NB4 (cell line): ENCODE results near the gene XIRP1.

Experiments used
- MYC ChIP-seq: IDR thresholded peaks from 2 replicates; pipeline ENCODE4 v1.6.1; 2011; ENCODE audit warnings: low read depth, low read length
- POLR2A ChIP-seq: IDR thresholded peaks from 2 replicates; pipeline ENCODE4 v1.6.1; 2011; ENCODE audit warnings: mild to moderate bottlenecking; ENCODE audit not compliant: insufficient read length; ENCODE audit errors: extremely low read depth
- TF ChIP-seq, protein P1 (sequence below): IDR thresholded peaks from one replicate; pipeline ENCODE4 v1.5.1; 2012; ENCODE audit warnings: low read depth, low read length
- TF ChIP-seq, protein P2 (sequence below): IDR thresholded peaks from 2 replicates; pipeline ENCODE4 v1.6.1; 2011; ENCODE audit warnings: low read depth, low read length

DNA sequence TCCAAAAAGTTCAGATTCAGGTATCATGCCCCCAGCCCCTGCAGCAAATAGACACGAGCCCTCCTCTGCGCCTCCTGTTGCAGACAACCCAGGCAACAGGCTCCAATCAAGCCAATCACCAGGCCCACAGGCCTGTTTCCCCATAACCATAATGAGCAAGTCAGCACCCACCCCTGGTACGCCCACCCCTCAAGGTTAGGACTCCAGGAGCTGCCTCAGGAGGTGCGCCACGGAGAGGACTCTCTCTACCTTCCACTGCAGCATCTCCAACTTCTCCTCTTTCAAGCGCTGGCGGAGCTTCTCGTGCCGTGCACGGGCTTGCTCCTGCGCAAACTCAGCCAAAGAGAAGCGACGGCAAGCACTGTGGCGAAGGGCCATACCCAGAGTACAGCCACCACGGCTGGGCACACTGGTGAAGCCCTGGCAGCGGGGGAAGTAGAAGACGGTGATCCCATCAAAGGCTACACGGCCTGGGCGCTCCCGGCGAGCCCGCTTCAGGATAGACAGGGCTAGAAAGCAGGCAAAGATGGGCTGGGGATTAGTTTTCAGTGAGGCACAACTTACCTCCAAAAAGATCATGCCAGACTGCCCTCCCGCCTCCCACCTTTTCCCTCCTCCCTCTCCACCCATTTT is 47.5 kb downstream of the XIRP1 start:
- TF ChIP-seq, protein P1, sequence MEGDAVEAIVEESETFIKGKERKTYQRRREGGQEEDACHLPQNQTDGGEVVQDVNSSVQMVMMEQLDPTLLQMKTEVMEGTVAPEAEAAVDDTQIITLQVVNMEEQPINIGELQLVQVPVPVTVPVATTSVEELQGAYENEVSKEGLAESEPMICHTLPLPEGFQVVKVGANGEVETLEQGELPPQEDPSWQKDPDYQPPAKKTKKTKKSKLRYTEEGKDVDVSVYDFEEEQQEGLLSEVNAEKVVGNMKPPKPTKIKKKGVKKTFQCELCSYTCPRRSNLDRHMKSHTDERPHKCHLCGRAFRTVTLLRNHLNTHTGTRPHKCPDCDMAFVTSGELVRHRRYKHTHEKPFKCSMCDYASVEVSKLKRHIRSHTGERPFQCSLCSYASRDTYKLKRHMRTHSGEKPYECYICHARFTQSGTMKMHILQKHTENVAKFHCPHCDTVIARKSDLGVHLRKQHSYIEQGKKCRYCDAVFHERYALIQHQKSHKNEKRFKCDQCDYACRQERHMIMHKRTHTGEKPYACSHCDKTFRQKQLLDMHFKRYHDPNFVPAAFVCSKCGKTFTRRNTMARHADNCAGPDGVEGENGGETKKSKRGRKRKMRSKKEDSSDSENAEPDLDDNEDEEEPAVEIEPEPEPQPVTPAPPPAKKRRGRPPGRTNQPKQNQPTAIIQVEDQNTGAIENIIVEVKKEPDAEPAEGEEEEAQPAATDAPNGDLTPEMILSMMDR, result no peak
- TF ChIP-seq POLR2A (no peak), MYC (no peak)
- TF ChIP-seq, protein P2, sequence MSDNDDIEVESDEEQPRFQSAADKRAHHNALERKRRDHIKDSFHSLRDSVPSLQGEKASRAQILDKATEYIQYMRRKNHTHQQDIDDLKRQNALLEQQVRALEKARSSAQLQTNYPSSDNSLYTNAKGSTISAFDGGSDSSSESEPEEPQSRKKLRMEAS, result no peak
